ENCODE data around the gene ACOX3. TPM values are rescaled to one million over a fixed set of nuclear protein-coding genes. Genes with fewer than 3 reads are reported as not detected.
A peak's percentile ranks its signal among the peaks of the same experiment; 100 is the strongest.

Gene ACOX3
- total RNA-seq, 1 experiment from 2014 or later, result 21.0 TPM

DNA sequence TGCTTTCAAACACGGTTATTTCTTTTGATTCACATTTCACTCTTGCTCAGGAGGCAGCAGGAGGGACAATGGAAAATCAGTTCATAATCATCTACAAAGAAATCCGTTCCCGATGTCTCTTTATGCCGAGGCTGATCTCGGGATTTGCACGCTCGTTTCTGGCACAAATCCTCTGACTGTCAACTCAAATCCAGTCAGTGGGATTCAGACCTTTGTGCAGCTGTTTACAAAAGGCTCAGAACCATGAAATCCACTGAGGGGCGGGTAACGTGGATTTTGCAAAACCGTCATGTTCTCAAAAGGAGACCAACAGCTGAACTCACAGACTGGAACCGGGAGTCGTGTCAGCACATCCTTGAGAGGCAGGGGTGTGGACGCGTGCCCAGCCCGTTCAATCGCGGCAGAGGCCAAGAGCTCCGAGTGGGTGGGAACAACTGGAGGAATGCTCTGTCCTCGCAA, 46.4 kb downstream of the ACOX3 start:
- Histone ChIP-seq H3K27me3 (ENCODE audit: insufficient read depth, low read depth) (no peaks in the 10 kb centered on the region), H3K4me2 (peak overlapping the region; percentile 36; the same call in 1 of the 2 replicates), H3K79me2 (ENCODE audit: low read depth) (no peaks in the 10 kb centered on the region), H3K4me1 (replicated peaks; ENCODE audit: insufficient read depth) (peaks cover 31% of the 10 kb centered on the region), H3K27ac (no peak overlapping the region), H2AFZ (no peak overlapping the region), H4K20me1 (ENCODE audit: insufficient read depth) (no peaks in the 10 kb centered on the region), H3K4me3 (no peak overlapping the region), H3K36me3 (ENCODE audit: low read depth) (no peaks in the 10 kb centered on the region), H3F3A (ENCODE audit: insufficient read depth, low read depth) (peaks cover 12% of the 10 kb centered on the region; the same call in 1 of the 2 replicates), H3K9me2 (ENCODE audit: insufficient read depth) (no peaks in the 10 kb centered on the region), H3K9me3 (ENCODE audit: insufficient read depth, low read depth) (no peaks in the 10 kb centered on the region)
- TF ChIP-seq CTCF (conservative IDR thresholded peaks at IDR 0.05) (no peak), EZH2 (IDR thresholded peaks at IDR 0.05; ENCODE audit: low read depth) (no peak)
- CTCF ChIA-PET, result no interaction called here
- BruUV-seq (replicated peaks), result no TSS peak
- POLR2A ChIA-PET (ENCODE audit: unreplicated experiment), result no interaction called here
- intact Hi-C loops (cut with micrococcal nuclease; ENCODE audit: unreplicated experiment), result no loop called here
- DNase-seq, result no peak

DNA sequence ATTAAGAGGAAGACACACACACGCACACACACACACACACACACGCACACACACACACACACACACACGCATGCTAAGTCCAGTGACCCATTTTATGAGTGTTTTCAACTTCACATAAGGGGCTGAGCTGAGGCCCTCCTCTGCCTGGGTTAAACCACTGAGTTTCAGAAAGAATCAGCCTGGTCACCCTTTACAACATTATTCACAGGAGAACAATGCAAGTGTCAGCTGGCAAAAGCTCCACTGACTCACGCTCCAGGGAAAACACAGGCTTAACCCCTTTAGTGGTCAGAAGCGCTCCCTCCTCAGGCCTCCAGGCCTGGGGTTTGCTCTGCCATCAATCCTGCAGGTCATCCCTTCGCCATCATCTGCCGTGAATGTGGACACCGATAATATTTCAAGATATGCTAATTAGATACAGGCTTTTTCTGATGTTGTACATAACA, 46.9 kb downstream of the ACOX3 start:
- no peak for TF ChIP-seq CTCF (conservative IDR thresholded peaks at IDR 0.05)
- TF ChIP-seq EZH2 (IDR thresholded peaks at IDR 0.05; ENCODE audit: low read depth), result no peak
- H3K9me2 ChIP-seq (ENCODE audit: insufficient read depth), result no peaks in the 10 kb centered on the region
- no peak overlapping the region for H3K4me3 ChIP-seq
- peak; percentile 65 to 90 for DNase-seq
- intact Hi-C loops (cut with micrococcal nuclease; ENCODE audit: unreplicated experiment), result loop anchor here (2.0 kb wide), 1 partner anchor 77 kb away; no protein-coding TSS in a partner anchor
- H2AFZ ChIP-seq, result no peak overlapping the region
- H3K9me3 ChIP-seq (ENCODE audit: insufficient read depth, low read depth), result no peaks in the 10 kb centered on the region
- ChIA-PET POLR2A (ENCODE audit: unreplicated experiment) (no interaction called here), CTCF (interaction anchor here (0.6 kb wide), 1 partner anchor 123 kb away, joined by 3 read pairs; no protein-coding TSS in a partner anchor)
- no peaks in the 10 kb centered on the region for H3K27me3 ChIP-seq (ENCODE audit: insufficient read depth, low read depth)
- H3K27ac ChIP-seq, result 0 out of 2 replicates have a peak overlapping the region, but pooled peaks have one; percentile 23
- no peaks in the 10 kb centered on the region for H3K79me2 ChIP-seq (ENCODE audit: low read depth)
- no peaks in the 10 kb centered on the region for H4K20me1 ChIP-seq (ENCODE audit: insufficient read depth)
- H3K36me3 ChIP-seq (ENCODE audit: low read depth), result no peaks in the 10 kb centered on the region
- H3F3A ChIP-seq (ENCODE audit: insufficient read depth, low read depth), result peaks cover 12% of the 10 kb centered on the region; the same call in 1 of the 2 replicates
- peak overlapping the region; percentile 36; the same call in 1 of the 2 replicates for H3K4me2 ChIP-seq
- peaks cover 32% of the 10 kb centered on the region for H3K4me1 ChIP-seq (replicated peaks; ENCODE audit: insufficient read depth)
- no TSS peak for BruUV-seq (replicated peaks)

GRCh38 chr4:8392591-8393190, 47.8 kb downstream of the ACOX3 start:
- no peak overlapping the region for H2AFZ ChIP-seq
- BruUV-seq (replicated peaks), result no TSS peak
- ChIA-PET POLR2A (ENCODE audit: unreplicated experiment) (interaction anchor here (0.5 to 0.7 kb wide), 2 partner anchors 123 to 1295 kb away, joined by 4 read pairs; partner anchors contain the start of gene HTRA3), CTCF (interaction anchor here (0.6 kb wide), 1 partner anchor 696 kb away, joined by 3 read pairs; no protein-coding TSS in a partner anchor)
- H3K79me2 ChIP-seq (ENCODE audit: low read depth), result no peaks in the 10 kb centered on the region
- DNase-seq, result no peak
- H3K9me2 ChIP-seq (ENCODE audit: insufficient read depth), result no peaks in the 10 kb centered on the region
- no peaks in the 10 kb centered on the region for H3K9me3 ChIP-seq (ENCODE audit: insufficient read depth, low read depth)
- TF ChIP-seq CTCF (conservative IDR thresholded peaks at IDR 0.05) (no peak), EZH2 (IDR thresholded peaks at IDR 0.05; ENCODE audit: low read depth) (no peak)
- H3K4me2 ChIP-seq, result no peak overlapping the region
- H4K20me1 ChIP-seq (ENCODE audit: insufficient read depth), result no peaks in the 10 kb centered on the region
- no peaks in the 10 kb centered on the region for H3K27me3 ChIP-seq (ENCODE audit: insufficient read depth, low read depth)
- intact Hi-C loops (cut with micrococcal nuclease; ENCODE audit: unreplicated experiment), result loop anchor here (1.0 to 2.0 kb wide), 2 partner anchors 37 to 76 kb away; no protein-coding TSS in a partner anchor
- peaks cover 12% of the 10 kb centered on the region; the same call in 1 of the 2 replicates for H3F3A ChIP-seq (ENCODE audit: insufficient read depth, low read depth)
- H3K4me1 ChIP-seq (replicated peaks; ENCODE audit: insufficient read depth), result peaks cover 41% of the 10 kb centered on the region
- no peak overlapping the region for H3K27ac ChIP-seq
- no peaks in the 10 kb centered on the region for H3K36me3 ChIP-seq (ENCODE audit: low read depth)
- no peak overlapping the region for H3K4me3 ChIP-seq
